GM18508 (cell line): ENCODE data around the gene BRCA2.

ENCODE experiments used
- ATAC-seq: cut with Tn5 transposase; IDR thresholded peaks from one replicate; pipeline ENCODE4 v1.9.1; 2021; ENCODE audit warnings: moderate number of reproducible peaks; ENCODE audit not compliant: insufficient read depth, unreplicated experiment

The BRCA2 gene

GRCh38 chr13:32378012-32378411 lies 62.7 kb downstream of the BRCA2 start:
- no peak for ATAC-seq

DNA sequence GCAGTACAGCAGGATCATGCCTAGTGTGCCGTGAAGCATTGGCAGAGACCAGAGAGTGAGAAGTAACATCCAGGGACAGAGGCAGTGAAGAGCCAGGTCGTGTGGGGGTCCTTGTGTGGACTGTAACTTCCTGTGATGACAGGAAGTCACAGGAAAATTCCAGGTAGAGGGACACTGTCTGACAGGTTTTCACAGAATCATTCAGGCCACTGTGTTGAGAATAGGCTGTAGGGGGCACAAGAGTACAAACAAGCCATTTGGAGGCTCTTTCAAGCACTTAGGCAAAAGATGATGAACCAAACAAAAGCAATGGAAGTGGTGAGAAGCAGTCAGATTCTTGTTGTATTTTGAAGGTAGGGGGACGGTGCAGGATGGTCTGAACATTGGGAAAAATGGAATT lies 66.2 kb downstream of the BRCA2 start:
- ATAC-seq, result no peak

DNA sequence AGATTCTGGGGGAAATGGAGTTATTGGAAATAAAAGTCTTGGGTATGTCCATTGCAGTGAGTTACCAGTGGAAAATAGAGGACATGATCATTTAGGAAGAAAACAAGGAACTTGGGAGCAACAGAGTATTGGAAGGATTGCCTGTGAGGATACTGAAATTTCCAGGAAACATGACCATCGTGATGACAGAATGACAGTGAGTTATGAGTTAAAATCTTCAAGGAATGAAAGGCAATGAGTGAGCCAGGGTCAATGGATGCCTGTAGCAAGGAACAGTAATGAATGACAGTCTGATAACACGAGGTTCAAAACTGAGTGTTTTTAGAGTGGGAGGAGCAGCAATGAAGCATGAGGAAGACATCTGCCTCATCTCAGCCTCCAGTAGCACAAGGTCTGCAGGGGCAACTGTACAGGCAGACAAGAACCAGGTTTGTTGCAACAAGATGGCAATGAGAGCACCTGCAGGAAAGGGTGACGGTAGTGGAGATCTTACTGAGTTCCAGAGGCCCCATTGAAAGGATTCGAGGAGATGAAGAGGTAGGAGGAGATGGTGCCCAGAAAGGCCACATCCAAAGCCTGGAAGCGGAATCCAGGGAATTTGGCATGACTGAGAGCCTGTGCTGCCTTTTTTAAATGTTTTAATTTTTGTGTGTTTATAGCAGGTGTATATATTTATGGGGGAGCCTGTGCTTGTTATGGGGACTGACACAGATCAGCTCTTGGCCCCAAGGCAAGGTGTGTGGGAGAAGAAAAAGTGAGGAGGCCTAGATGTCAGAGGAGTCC lies 68.7 kb downstream of the BRCA2 start:
- no peak for ATAC-seq

DNA sequence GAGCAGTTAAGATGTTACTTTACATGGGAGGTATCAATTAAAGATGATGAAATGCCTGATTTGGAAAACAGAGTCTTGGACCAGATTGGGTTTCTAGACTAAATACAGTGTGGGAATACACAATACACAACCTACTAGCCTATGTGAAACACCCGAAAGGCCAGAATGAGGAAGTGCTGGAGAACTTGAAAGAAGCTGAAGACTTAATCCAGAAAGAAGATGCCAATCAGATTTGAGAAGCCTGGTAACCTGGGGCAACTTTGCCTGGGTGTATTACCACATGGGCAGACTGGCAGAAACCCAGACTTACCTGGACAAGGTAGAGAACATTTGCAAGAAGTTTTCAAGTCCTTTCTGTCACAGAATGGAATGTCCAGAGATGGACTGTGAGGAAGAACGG lies 69.4 kb downstream of the BRCA2 start:
- no peak for ATAC-seq

- ATAC-seq, result no peak
These were observed 70.1 kb downstream of the BRCA2 start for GRCh38 chr13:32385410-32385809.

DNA sequence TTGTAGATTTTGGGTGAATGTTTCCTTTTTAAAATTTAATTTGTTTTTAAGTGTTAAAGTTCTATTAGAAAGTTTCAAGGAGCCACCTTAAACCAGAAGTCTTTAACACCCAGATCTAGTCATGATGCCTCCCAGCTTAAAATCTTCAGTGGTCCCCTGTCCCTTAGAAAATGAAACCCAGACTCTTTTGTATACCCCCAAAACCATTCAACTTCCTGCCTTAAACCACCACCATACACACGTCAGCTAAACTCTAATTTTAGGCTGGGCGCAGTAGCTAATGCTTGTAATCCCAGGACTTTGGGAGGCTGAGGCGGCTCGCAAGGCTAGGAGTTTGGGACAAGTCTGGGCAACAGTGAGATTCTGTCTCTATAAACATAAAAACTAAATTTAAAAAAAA lies 74.7 kb downstream of the BRCA2 start:
- no peak for ATAC-seq

DNA sequence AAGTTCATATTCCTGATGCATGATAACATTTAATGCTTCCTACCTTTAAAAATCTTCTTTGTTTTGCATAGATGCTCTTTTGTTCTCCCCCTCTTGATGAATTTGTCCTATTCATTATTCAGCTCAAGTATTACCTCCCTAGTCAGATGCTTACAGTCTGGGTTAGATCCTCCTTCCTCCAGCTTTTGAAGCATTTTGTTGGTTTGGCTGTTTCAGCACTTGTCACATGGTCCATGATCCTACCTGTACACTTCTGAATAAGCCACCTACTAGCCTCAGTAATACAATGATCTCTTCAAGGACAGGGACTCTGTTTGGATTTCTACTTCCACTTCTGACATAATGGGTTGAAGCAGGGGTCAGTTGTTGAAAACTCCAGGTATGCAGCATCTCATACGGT lies 75.2 kb downstream of the BRCA2 start:
- no peak for ATAC-seq

DNA sequence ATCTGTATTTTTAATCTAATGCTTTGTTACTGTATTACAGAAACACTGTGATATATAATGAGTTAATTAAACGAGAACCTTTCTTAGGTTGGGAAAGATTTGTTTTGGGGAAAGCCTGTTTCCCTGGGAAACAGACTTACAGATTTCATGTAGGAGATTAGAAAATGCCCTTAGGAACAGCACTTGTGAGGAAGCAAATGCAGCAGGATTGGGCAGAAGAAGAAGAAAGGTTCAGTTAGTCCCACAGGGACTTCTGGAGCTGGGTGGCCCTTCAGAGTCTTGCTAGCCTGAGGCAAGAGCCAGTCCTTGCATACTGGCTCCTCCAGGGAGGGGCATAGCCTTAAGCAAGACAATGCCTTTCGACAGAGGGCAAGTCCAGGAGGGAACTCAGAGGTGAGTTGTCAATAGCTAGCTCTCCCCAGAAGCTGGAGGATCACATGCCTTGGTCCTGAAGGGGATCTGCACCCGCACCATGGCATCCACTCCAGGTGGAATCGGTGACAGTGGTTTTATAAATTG lies 75.9 kb downstream of the BRCA2 start:
- no peak for ATAC-seq

DNA sequence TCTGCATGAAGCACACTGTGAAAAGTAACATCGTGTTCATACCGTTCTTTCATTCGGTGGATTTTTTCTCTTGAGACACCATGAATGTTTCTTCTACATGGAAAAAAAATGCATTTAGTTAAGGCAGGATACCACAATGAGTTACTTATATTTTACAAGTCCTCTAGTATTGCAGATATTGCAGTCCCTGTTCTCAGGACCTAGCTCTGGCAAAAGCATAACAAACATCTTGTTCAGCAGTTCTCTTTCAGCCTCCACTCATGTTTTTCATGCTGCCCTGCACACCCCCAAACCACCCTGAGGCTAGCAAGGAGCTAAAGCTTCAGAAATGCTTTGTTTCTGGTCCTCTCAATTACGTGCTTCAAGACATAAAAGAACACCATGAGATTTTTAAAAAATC lies 87.8 kb downstream of the BRCA2 start:
- ATAC-seq, result no peak

GRCh38 chr13:32407854-32408253 lies 92.5 kb downstream of the BRCA2 start:
- ATAC-seq, result no peak

- no peak for ATAC-seq
These were observed 93.1 kb downstream of the BRCA2 start for GRCh38 chr13:32408296-32409000.

DNA sequence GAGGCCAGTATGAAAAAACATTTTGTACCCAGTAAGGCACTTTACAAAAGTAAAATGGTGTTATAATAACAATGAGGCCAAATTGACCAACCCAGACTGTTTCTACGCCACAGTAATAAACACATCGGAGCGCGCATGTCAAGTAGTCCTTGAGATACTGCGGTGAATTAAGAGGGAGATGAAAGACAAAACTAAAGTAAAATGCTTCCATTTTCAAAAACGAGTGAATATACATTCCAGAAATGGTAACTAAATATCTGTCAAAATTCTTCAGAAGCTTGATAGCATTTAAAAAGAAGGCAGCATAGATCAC lies 93.6 kb downstream of the BRCA2 start:
- ATAC-seq, result no peak

GRCh38 chr13:32409561-32410421 lies 94.5 kb downstream of the BRCA2 start:
- no peak for ATAC-seq

GRCh38 chr13:32413284-32413683 lies 98.0 kb downstream of the BRCA2 start:
- ATAC-seq, result no peak

- ATAC-seq, result no peak
These were observed 99.3 kb downstream of the BRCA2 start for GRCh38 chr13:32414580-32414979.

GRCh38 chr13:32415019-32415418 lies 99.7 kb downstream of the BRCA2 start:
- ATAC-seq, result no peak

GRCh38 chr13:32417995-32418394 lies 102.7 kb downstream of the BRCA2 start:
- no peak for ATAC-seq

DNA sequence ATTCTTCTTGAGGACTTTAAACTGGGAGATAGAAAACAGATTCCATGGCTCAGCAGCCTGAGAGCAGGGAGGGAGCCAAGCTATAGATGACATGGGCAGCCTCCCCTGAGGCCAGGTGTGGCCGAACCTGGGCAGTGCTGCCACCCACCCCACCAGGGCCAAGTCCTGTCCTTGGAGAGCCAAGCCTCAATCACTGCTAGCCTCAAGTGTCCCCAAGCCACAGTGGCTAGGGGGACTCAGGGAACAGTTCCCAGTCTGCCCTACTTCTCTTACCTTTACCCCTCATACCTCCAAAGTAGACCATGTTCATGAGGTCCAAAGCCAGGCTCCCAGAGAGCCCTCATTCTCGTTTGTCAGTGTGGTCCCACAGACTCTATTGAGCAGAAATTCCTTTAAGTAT lies 104.6 kb downstream of the BRCA2 start:
- ATAC-seq, result no peak

- ATAC-seq, result no peak
These were observed 108.3 kb downstream of the BRCA2 start for GRCh38 chr13:32423592-32423991.

DNA sequence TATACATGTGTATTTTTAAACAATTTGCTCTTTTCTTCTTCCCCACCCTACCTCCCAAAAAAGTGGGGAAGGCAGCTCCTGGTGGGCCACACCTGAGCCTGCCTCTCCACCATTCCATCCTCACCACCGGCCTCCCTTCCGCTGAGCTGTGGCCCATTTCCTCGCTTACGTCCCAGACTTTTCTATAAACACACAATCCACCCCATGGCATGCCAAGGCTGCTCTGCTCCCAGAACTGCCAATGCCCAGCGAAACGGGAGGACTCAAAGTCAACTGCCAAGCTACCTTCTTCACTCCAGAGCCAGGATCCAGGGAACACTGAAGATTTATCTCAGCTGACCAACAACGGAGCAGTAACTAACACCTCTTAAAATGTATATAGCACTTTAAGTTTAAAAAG lies 109.8 kb downstream of the BRCA2 start:
- ATAC-seq, result no peak
